ENCODE measurements around the gene CTDSPL.

CTDSPL gene

DNA sequence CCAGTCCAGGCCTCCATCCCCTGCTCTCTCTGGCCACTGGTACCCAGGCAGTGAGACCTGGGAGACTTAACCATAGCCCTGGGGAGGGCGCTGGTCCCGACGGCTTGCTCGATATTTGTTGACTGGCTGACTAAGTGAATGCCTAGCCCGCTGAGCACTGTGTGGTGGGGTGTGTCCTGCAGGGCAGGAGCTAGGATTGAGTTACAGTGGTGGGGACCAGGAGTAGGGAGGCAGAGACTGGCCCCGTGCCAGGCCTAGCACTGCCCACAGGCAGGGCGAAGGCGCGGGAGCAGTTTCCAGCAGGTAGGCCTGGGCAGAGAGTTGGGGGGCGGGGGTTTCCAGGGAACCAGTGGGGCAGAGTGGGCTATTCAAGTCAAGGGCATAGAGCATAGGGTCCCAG lies 128.8 kb downstream of the CTDSPL start, which contains the start of gene VILL:
VILL (plus strand) TSS at position 260 of the 400 bp plus-strand sequence. CDS start 2,887 bp downstream, outside the sequence.
- no peaks in the 10 kb centered on the region for H3K4me1 ChIP-seq (ENCODE audit: low read depth, poor library complexity, severe bottlenecking)
- H3K36me3 ChIP-seq (ENCODE audit: insufficient read depth), result no peaks in the 10 kb centered on the region
- no peaks in the 10 kb centered on the region for H3K79me2 ChIP-seq (ENCODE audit: insufficient read depth, low read depth)
- TF ChIP-seq, protein P1, sequence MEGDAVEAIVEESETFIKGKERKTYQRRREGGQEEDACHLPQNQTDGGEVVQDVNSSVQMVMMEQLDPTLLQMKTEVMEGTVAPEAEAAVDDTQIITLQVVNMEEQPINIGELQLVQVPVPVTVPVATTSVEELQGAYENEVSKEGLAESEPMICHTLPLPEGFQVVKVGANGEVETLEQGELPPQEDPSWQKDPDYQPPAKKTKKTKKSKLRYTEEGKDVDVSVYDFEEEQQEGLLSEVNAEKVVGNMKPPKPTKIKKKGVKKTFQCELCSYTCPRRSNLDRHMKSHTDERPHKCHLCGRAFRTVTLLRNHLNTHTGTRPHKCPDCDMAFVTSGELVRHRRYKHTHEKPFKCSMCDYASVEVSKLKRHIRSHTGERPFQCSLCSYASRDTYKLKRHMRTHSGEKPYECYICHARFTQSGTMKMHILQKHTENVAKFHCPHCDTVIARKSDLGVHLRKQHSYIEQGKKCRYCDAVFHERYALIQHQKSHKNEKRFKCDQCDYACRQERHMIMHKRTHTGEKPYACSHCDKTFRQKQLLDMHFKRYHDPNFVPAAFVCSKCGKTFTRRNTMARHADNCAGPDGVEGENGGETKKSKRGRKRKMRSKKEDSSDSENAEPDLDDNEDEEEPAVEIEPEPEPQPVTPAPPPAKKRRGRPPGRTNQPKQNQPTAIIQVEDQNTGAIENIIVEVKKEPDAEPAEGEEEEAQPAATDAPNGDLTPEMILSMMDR (conservative IDR thresholded peaks at IDR 0.05; ENCODE audit: low read depth, low read length), result no peak
- H4K20me1 ChIP-seq (ENCODE audit: insufficient read depth), result no peaks in the 10 kb centered on the region
- H3K27me3 ChIP-seq (ENCODE audit: insufficient read depth, low read depth), result no peaks in the 10 kb centered on the region
- H3K27ac ChIP-seq, result no peak within 1 kb of the TSS
- no peak within 1 kb of the TSS for H3K9ac ChIP-seq
- no peak within 1 kb of the TSS for H3K4me3 ChIP-seq (IDR thresholded peaks at IDR 0.05; ENCODE audit: insufficient read depth, low read depth, low read length)
- H3K4me2 ChIP-seq, result no peak within 1 kb of the TSS
- H2AFZ ChIP-seq (ENCODE audit: low read depth), result no peak within 1 kb of the TSS

GRCh38 chr3:37991109-37991508 lies 129.4 kb downstream of the CTDSPL start:
- Histone ChIP-seq H3K27me3 (ENCODE audit: insufficient read depth, low read depth) (no peaks in the 10 kb centered on the region), H3K4me2 (no peak overlapping the region), H4K20me1 (ENCODE audit: insufficient read depth) (no peaks in the 10 kb centered on the region), H3K36me3 (ENCODE audit: insufficient read depth) (no peaks in the 10 kb centered on the region), H3K79me2 (ENCODE audit: insufficient read depth, low read depth) (no peaks in the 10 kb centered on the region), H3K4me3 (IDR thresholded peaks at IDR 0.05; ENCODE audit: insufficient read depth, low read depth, low read length) (no peak overlapping the region), H3K27ac (no peak overlapping the region), H2AFZ (ENCODE audit: low read depth) (no peak overlapping the region), H3K9ac (no peak overlapping the region), H3K4me1 (ENCODE audit: low read depth, poor library complexity, severe bottlenecking) (no peaks in the 10 kb centered on the region)
- TF ChIP-seq, protein P1 (conservative IDR thresholded peaks at IDR 0.05; ENCODE audit: low read depth, low read length), result no peak

DNA sequence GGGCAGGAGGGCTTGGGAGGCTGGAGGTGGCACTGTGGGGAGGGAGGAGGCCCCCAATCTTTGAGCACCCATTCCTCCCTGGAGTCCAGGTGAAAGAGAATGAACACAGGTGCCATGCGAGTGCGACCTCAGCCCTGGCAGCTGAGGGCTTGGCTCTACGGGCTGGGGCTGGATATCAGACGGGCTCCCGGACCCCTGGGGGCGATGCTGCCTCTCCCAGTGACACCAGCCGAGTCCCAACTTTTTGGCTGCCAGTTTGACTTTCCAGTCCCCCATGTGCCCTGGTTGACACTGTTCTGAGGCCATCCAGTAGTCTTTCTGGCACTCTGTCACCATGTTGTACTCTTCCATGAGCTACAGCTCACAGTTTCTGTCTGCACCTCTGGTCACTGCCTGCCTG lies 130.1 kb downstream of the CTDSPL start:
- no peak overlapping the region for H3K4me3 ChIP-seq (IDR thresholded peaks at IDR 0.05; ENCODE audit: insufficient read depth, low read depth, low read length)
- H4K20me1 ChIP-seq (ENCODE audit: insufficient read depth), result no peaks in the 10 kb centered on the region
- no peak overlapping the region for H3K27ac ChIP-seq
- H3K4me1 ChIP-seq (ENCODE audit: low read depth, poor library complexity, severe bottlenecking), result peaks cover 6% of the 10 kb centered on the region
- no peaks in the 10 kb centered on the region for H3K27me3 ChIP-seq (ENCODE audit: insufficient read depth, low read depth)
- H3K9ac ChIP-seq, result no peak overlapping the region
- TF ChIP-seq, protein P1 (conservative IDR thresholded peaks at IDR 0.05; ENCODE audit: low read depth, low read length), result no peak
- H3K36me3 ChIP-seq (ENCODE audit: insufficient read depth), result no peaks in the 10 kb centered on the region
- H2AFZ ChIP-seq (ENCODE audit: low read depth), result no peak overlapping the region
- H3K79me2 ChIP-seq (ENCODE audit: insufficient read depth, low read depth), result no peaks in the 10 kb centered on the region
- no peak overlapping the region for H3K4me2 ChIP-seq

GRCh38 chr3:37992271-37993066 lies 130.8 kb downstream of the CTDSPL start:
- no peak overlapping the region for H3K27ac ChIP-seq
- H4K20me1 ChIP-seq (ENCODE audit: insufficient read depth), result no peaks in the 10 kb centered on the region
- no peaks in the 10 kb centered on the region for H3K36me3 ChIP-seq (ENCODE audit: insufficient read depth)
- no peak overlapping the region for H2AFZ ChIP-seq (ENCODE audit: low read depth)
- H3K79me2 ChIP-seq (ENCODE audit: insufficient read depth, low read depth), result no peaks in the 10 kb centered on the region
- peaks cover 6% of the 10 kb centered on the region for H3K4me1 ChIP-seq (ENCODE audit: low read depth, poor library complexity, severe bottlenecking)
- H3K9ac ChIP-seq, result no peak overlapping the region
- no peak overlapping the region for H3K4me2 ChIP-seq
- no peak overlapping the region for H3K4me3 ChIP-seq (IDR thresholded peaks at IDR 0.05; ENCODE audit: insufficient read depth, low read depth, low read length)
- TF ChIP-seq, protein P1 (conservative IDR thresholded peaks at IDR 0.05; ENCODE audit: low read depth, low read length), result no peak
- no peaks in the 10 kb centered on the region for H3K27me3 ChIP-seq (ENCODE audit: insufficient read depth, low read depth)

Data from KMS-11 (cell line).